ENCODE data around the gene ARFGEF3.

ARFGEF3 gene

GRCh38 chr6:138184230-138184629, 22.5 kb downstream of the ARFGEF3 start:
- ChIA-PET POLR2A (no interaction called here), CTCF (interaction anchor here (1.4 kb wide), 1 partner anchor 8 kb away, joined by 4 read pairs; no protein-coding TSS in a partner anchor)
- 89% methylated on average over 3 of the region's 3 CpGs for WGBS (ENCODE audit: insufficient coverage)

DNA sequence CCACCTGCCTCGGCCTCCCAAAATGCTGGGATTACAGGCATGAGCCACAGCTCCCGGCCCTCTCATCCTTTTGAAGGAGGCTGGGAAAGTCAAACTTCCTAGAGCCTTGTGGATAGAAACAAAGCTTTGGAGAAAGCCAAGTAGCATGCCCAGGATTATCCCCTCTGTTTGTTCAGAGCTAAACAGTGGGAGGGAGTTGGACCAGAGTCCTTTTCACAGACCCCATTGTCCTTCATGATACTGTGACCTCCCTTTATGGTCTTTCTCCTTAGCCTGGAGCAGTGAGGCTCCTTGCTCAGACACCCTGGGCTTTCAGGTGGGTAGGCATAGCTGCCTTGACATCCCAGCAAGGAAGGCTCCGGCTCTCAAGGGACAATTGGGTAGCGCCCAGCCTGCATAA, 25.4 kb downstream of the ARFGEF3 start:
- peaks cover 0 to 4% (median 0%) of the 10 kb centered on the region in 5 experiments for H3K9me3 ChIP-seq (ENCODE audit: control extremely low read depth in 1 of 5, control insufficient read depth in 4 of 5, insufficient read depth in 2 of 5, low read depth in 1 of 5, low read length in 4 of 5)
- H3K27ac ChIP-seq (ENCODE audit: insufficient read depth in 1 of 2, low read depth in 1 of 2, low read length in 2 of 2, poor library complexity in 1 of 2, severe bottlenecking in 2 of 2), result no peak overlapping the region
- CTCF ChIA-PET, result no interaction called here
- H3K27me3 ChIP-seq (replicated peaks in 2 of 5; ENCODE audit: control insufficient read depth in 4 of 5, insufficient read depth in 5 of 5, low read length in 4 of 5), result peaks cover 0 to 7% (median 0%) of the 10 kb centered on the region in 5 experiments
- POLR2A ChIA-PET, result no interaction called here
- no peaks in the 10 kb centered on the region for H3K4me1 ChIP-seq (ENCODE audit: control extremely low read depth in 1 of 4, control insufficient read depth in 4 of 4, insufficient read depth in 4 of 4, low read length in 3 of 4)
- 96% methylated on average over 4 of the region's 4 CpGs for WGBS (ENCODE audit: insufficient coverage)
- H3K36me3 ChIP-seq (ENCODE audit: control insufficient read depth in 4 of 4, insufficient read depth in 4 of 4, low read length in 3 of 4), result no peaks in the 10 kb centered on the region
- H3K4me3 ChIP-seq (ENCODE audit: control insufficient read depth in 1 of 7, extremely low read depth in 1 of 7, insufficient read depth in 4 of 7, low read depth in 2 of 7, low read length in 6 of 7), result no peak overlapping the region
- no peak for DNase-seq

More at GRCh38 chr6:138184230-138184629, 22.5 kb downstream of the ARFGEF3 start:
- Histone ChIP-seq H3K27ac (ENCODE audit: insufficient read depth in 1 of 2, low read depth in 1 of 2, low read length in 2 of 2, poor library complexity in 1 of 2, severe bottlenecking in 2 of 2) (no peak overlapping the region), H3K9me3 (ENCODE audit: control extremely low read depth in 1 of 5, control insufficient read depth in 4 of 5, insufficient read depth in 2 of 5, low read depth in 1 of 5, low read length in 4 of 5) (peaks cover 0 to 4% (median 0%) of the 10 kb centered on the region in 5 experiments), H3K36me3 (ENCODE audit: control insufficient read depth in 4 of 4, insufficient read depth in 4 of 4, low read length in 3 of 4) (no peaks in the 10 kb centered on the region), H3K4me1 (ENCODE audit: control extremely low read depth in 1 of 4, control insufficient read depth in 4 of 4, insufficient read depth in 4 of 4, low read length in 3 of 4) (no peaks in the 10 kb centered on the region), H3K27me3 (replicated peaks in 2 of 5; ENCODE audit: control insufficient read depth in 4 of 5, insufficient read depth in 5 of 5, low read length in 4 of 5) (peaks cover 0 to 7% (median 0%) of the 10 kb centered on the region in 5 experiments), H3K4me3 (ENCODE audit: control insufficient read depth in 1 of 7, extremely low read depth in 1 of 7, insufficient read depth in 4 of 7, low read depth in 2 of 7, low read length in 6 of 7) (no peak overlapping the region)
- no peak for DNase-seq

DNA sequence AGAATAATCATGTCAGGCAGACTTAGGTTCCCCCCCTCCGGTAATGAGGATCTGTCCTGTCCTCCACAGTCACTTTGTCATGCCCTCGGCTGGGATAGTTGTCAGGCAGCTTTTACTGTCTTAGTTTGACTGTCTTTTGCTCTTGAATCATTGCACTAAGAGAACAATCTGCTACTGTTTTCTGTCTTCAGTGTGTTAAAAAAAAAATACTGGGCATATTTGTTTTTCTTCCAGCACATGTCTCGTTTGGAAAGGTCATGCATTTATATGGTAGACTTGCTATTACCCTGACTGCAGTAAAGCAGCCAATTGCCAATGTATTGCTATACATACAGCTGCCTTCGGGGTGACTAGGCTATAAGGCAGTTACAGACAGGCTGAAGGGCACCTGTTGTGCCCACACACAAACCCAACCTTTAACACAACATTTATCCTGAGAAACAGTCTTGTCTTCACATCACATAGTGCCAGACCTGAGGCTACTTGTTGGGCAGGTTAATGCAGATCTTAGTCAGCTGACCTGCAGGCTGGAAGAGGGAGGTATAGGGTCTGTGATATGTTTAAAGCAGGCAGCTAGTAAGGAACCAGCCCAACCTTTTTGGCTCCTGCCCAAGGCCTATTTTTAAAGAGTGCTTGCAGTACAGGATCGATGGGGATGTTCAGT, 26.7 kb downstream of the ARFGEF3 start:
- ChIA-PET POLR2A (no interaction called here), CTCF (no interaction called here)
- 90% methylated on average over 2 of the region's 5 CpGs for WGBS (ENCODE audit: insufficient coverage)

DNA sequence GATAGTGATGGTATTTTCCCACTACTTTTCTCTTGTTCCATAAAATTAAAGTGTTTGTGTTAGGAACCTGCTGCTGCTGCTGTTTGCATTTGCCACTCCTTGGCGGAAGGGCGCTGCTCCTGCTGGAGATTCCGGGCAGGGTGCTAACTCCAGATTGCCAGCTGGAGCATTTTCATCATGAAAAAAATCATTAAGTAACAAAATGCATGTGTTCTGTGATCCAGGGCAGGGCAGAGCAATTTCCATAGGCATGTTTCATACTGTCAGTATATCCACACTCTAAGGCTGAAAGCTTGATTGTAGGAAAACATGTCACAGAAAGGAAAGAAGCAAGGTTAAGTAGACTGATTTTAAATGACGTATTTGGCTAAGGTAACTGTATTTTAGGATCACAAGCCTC, 32.5 kb downstream of the ARFGEF3 start:
- Histone ChIP-seq H3K27ac (ENCODE audit: insufficient read depth in 1 of 2, low read depth in 1 of 2, low read length in 2 of 2, poor library complexity in 1 of 2, severe bottlenecking in 2 of 2) (no peak overlapping the region), H3K4me3 (ENCODE audit: control insufficient read depth in 1 of 7, extremely low read depth in 1 of 7, insufficient read depth in 4 of 7, low read depth in 2 of 7, low read length in 6 of 7) (no peak overlapping the region), H3K4me1 (ENCODE audit: control extremely low read depth in 1 of 4, control insufficient read depth in 4 of 4, insufficient read depth in 4 of 4, low read length in 3 of 4) (no peaks in the 10 kb centered on the region), H3K27me3 (replicated peaks in 2 of 5; ENCODE audit: control insufficient read depth in 4 of 5, insufficient read depth in 5 of 5, low read length in 4 of 5) (no peaks in the 10 kb centered on the region), H3K36me3 (ENCODE audit: control insufficient read depth in 4 of 4, insufficient read depth in 4 of 4, low read length in 3 of 4) (no peaks in the 10 kb centered on the region), H3K9me3 (ENCODE audit: control extremely low read depth in 1 of 5, control insufficient read depth in 4 of 5, insufficient read depth in 2 of 5, low read depth in 1 of 5, low read length in 4 of 5) (no peaks in the 10 kb centered on the region)
- CTCF ChIA-PET, result no interaction called here
- POLR2A ChIA-PET, result no interaction called here
- 100% methylated on average over 1 of the region's 4 CpGs for WGBS (ENCODE audit: insufficient coverage)
- no peak for DNase-seq

More for the DNA sequence above, 26.7 kb downstream of the ARFGEF3 start:
- no peak overlapping the region for H3K27ac ChIP-seq (ENCODE audit: insufficient read depth in 1 of 2, low read depth in 1 of 2, low read length in 2 of 2, poor library complexity in 1 of 2, severe bottlenecking in 2 of 2)
- peaks cover 0 to 5% (median 0%) of the 10 kb centered on the region in 5 experiments for H3K27me3 ChIP-seq (replicated peaks in 2 of 5; ENCODE audit: control insufficient read depth in 4 of 5, insufficient read depth in 5 of 5, low read length in 4 of 5)
- DNase-seq, result no peak
- no peaks in the 10 kb centered on the region for H3K4me1 ChIP-seq (ENCODE audit: control extremely low read depth in 1 of 4, control insufficient read depth in 4 of 4, insufficient read depth in 4 of 4, low read length in 3 of 4)
- H3K36me3 ChIP-seq (ENCODE audit: control insufficient read depth in 4 of 4, insufficient read depth in 4 of 4, low read length in 3 of 4), result no peaks in the 10 kb centered on the region
- H3K9me3 ChIP-seq (ENCODE audit: control extremely low read depth in 1 of 5, control insufficient read depth in 4 of 5, insufficient read depth in 2 of 5, low read depth in 1 of 5, low read length in 4 of 5), result peaks cover 0 to 4% (median 0%) of the 10 kb centered on the region in 5 experiments
- no peak overlapping the region for H3K4me3 ChIP-seq (ENCODE audit: control insufficient read depth in 1 of 7, extremely low read depth in 1 of 7, insufficient read depth in 4 of 7, low read depth in 2 of 7, low read length in 6 of 7)

GRCh38 chr6:138196122-138196738, 34.5 kb downstream of the ARFGEF3 start:
- Histone ChIP-seq H3K27ac (ENCODE audit: insufficient read depth in 1 of 2, low read depth in 1 of 2, low read length in 2 of 2, poor library complexity in 1 of 2, severe bottlenecking in 2 of 2) (no peak overlapping the region), H3K9me3 (ENCODE audit: control extremely low read depth in 1 of 5, control insufficient read depth in 4 of 5, insufficient read depth in 2 of 5, low read depth in 1 of 5, low read length in 4 of 5) (no peaks in the 10 kb centered on the region), H3K36me3 (ENCODE audit: control insufficient read depth in 4 of 4, insufficient read depth in 4 of 4, low read length in 3 of 4) (no peaks in the 10 kb centered on the region), H3K4me1 (ENCODE audit: control extremely low read depth in 1 of 4, control insufficient read depth in 4 of 4, insufficient read depth in 4 of 4, low read length in 3 of 4) (no peaks in the 10 kb centered on the region), H3K27me3 (replicated peaks in 2 of 5; ENCODE audit: control insufficient read depth in 4 of 5, insufficient read depth in 5 of 5, low read length in 4 of 5) (no peaks in the 10 kb centered on the region), H3K4me3 (ENCODE audit: control insufficient read depth in 1 of 7, extremely low read depth in 1 of 7, insufficient read depth in 4 of 7, low read depth in 2 of 7, low read length in 6 of 7) (no peak overlapping the region)
- no peak for DNase-seq
- ChIA-PET POLR2A (no interaction called here), CTCF (no interaction called here)
- 100% methylated on average over 3 of the region's 3 CpGs for WGBS (ENCODE audit: insufficient coverage)

- no peak overlapping the region for H3K27ac ChIP-seq (ENCODE audit: insufficient read depth in 1 of 2, low read depth in 1 of 2, low read length in 2 of 2, poor library complexity in 1 of 2, severe bottlenecking in 2 of 2)
- DNase-seq, result no peak
- no peaks in the 10 kb centered on the region for H3K27me3 ChIP-seq (replicated peaks in 2 of 5; ENCODE audit: control insufficient read depth in 4 of 5, insufficient read depth in 5 of 5, low read length in 4 of 5)
- WGBS (ENCODE audit: insufficient coverage), result 100% methylated on average over 4 of the region's 7 CpGs
- no peaks in the 10 kb centered on the region for H3K9me3 ChIP-seq (ENCODE audit: control extremely low read depth in 1 of 5, control insufficient read depth in 4 of 5, insufficient read depth in 2 of 5, low read depth in 1 of 5, low read length in 4 of 5)
- H3K4me1 ChIP-seq (ENCODE audit: control extremely low read depth in 1 of 4, control insufficient read depth in 4 of 4, insufficient read depth in 4 of 4, low read length in 3 of 4), result no peaks in the 10 kb centered on the region
- ChIA-PET POLR2A (no interaction called here), CTCF (interaction anchor here (0.5 kb wide), 1 partner anchor 464 kb away, joined by 3 read pairs; no protein-coding TSS in a partner anchor)
- H3K4me3 ChIP-seq (ENCODE audit: control insufficient read depth in 1 of 7, extremely low read depth in 1 of 7, insufficient read depth in 4 of 7, low read depth in 2 of 7, low read length in 6 of 7), result no peak overlapping the region
- no peaks in the 10 kb centered on the region for H3K36me3 ChIP-seq (ENCODE audit: control insufficient read depth in 4 of 4, insufficient read depth in 4 of 4, low read length in 3 of 4)
Observed at GRCh38 chr6:138197570-138197969, 35.8 kb downstream of the ARFGEF3 start.

GRCh38 chr6:138198430-138199091, 36.8 kb downstream of the ARFGEF3 start:
- no peak overlapping the region for H3K4me3 ChIP-seq (ENCODE audit: control insufficient read depth in 1 of 7, extremely low read depth in 1 of 7, insufficient read depth in 4 of 7, low read depth in 2 of 7, low read length in 6 of 7)
- no peaks in the 10 kb centered on the region for H3K36me3 ChIP-seq (ENCODE audit: control insufficient read depth in 4 of 4, insufficient read depth in 4 of 4, low read length in 3 of 4)
- H3K27me3 ChIP-seq (replicated peaks in 2 of 5; ENCODE audit: control insufficient read depth in 4 of 5, insufficient read depth in 5 of 5, low read length in 4 of 5), result no peaks in the 10 kb centered on the region
- ChIA-PET CTCF (no interaction called here), POLR2A (no interaction called here)
- no peaks in the 10 kb centered on the region for H3K4me1 ChIP-seq (ENCODE audit: control extremely low read depth in 1 of 4, control insufficient read depth in 4 of 4, insufficient read depth in 4 of 4, low read length in 3 of 4)
- no peak overlapping the region for H3K27ac ChIP-seq (ENCODE audit: insufficient read depth in 1 of 2, low read depth in 1 of 2, low read length in 2 of 2, poor library complexity in 1 of 2, severe bottlenecking in 2 of 2)
- 100% methylated on average over 6 of the region's 6 CpGs for WGBS (ENCODE audit: insufficient coverage)
- no peaks in the 10 kb centered on the region for H3K9me3 ChIP-seq (ENCODE audit: control extremely low read depth in 1 of 5, control insufficient read depth in 4 of 5, insufficient read depth in 2 of 5, low read depth in 1 of 5, low read length in 4 of 5)
- DNase-seq, result no peak

Measured in common myeloid progenitor, CD34-positive (primary cell).